Fibroblast of lung (primary cell): ENCODE measurements around the gene INSYN2B.

ENCODE experiments used
- EZH2 ChIP-seq: IDR thresholded peaks from 2 replicates; pipeline ENCODE4 v1.5.1; 2012; ENCODE audit warnings: low read length, control low read depth, mild to moderate bottlenecking; ENCODE audit errors: missing control alignments
- TF ChIP-seq, protein P1 (sequence below), 2 donors: IDR thresholded peaks in 1 of 2; conservative IDR thresholded peaks in 1 of 2; 1 replicate in 1 of 2; 2 replicates in 1 of 2; pipeline ENCODE4 v1.5.1; 2011 to 2012; ENCODE audit warnings: low read length in 2 of 2, control low read depth in 1 of 2, inconsistent platforms in 1 of 2, low read depth in 1 of 2, mild to moderate bottlenecking in 1 of 2

DNA sequence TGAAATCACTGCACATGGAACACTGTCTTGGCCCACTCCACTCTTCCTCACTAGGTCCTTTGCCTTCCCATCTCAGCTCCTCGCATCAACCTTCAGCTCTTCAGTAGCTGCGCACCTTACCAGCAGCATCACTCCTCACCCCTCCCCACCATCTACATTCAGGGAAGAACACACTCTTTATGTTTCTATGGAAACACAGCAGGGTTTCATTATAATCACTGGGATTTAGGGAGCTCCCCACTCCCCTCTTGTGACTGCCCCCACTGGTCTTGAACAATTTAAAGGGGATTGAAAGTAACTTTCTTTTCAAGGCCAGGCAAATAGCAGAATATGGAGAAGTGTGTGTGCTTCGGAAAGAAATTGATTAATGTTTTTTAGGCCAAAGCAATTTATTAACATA lies 111.2 kb downstream of the INSYN2B start:
- TF ChIP-seq, protein P1, sequence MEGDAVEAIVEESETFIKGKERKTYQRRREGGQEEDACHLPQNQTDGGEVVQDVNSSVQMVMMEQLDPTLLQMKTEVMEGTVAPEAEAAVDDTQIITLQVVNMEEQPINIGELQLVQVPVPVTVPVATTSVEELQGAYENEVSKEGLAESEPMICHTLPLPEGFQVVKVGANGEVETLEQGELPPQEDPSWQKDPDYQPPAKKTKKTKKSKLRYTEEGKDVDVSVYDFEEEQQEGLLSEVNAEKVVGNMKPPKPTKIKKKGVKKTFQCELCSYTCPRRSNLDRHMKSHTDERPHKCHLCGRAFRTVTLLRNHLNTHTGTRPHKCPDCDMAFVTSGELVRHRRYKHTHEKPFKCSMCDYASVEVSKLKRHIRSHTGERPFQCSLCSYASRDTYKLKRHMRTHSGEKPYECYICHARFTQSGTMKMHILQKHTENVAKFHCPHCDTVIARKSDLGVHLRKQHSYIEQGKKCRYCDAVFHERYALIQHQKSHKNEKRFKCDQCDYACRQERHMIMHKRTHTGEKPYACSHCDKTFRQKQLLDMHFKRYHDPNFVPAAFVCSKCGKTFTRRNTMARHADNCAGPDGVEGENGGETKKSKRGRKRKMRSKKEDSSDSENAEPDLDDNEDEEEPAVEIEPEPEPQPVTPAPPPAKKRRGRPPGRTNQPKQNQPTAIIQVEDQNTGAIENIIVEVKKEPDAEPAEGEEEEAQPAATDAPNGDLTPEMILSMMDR (conservative IDR thresholded peaks at IDR 0.05 in 1 of 2, IDR thresholded peaks at IDR 0.05 in 1 of 2; ENCODE audit: low read depth in 1 of 2, low read length in 2 of 2): no peak
- no peak for TF ChIP-seq EZH2
